Panc1 (cell line): ENCODE results near the gene PACSIN1. TPM values are rescaled to one million over a fixed set of nuclear protein-coding genes. Genes with fewer than 3 reads are reported as not detected.

ENCODE experiments used
- ATAC-seq: fragments of 200-7000 bp; cut with Tn5 transposase; 2 replicates; pipeline ENCODE4 v1.9.1; 2020; ENCODE audit warnings: mild to moderate bottlenecking, moderate library complexity
- BruUV-seq: library from RNA; stranded (reverse); fragments of 400-500 nt; replicated peaks from 2 replicates; lab custom pipeline; 2021; lab: Mats Ljungman, UMichigan
- CTCF ChIA-PET: fragments of 300-600 bp; sonication (Branson Sonifier 250); formaldehyde crosslinking; loops from one replicate; lab custom pipeline; 2022; ENCODE audit warnings: antibody characterized with exemption; lab: Charles Lee
- POLR2A ChIA-PET: fragments of 300-600 bp; sonication (Branson Sonifier 250); formaldehyde crosslinking; loops from one replicate; lab custom pipeline; 2022; ENCODE audit warnings: antibody characterized with exemption; lab: Charles Lee
- DNase-seq: peaks from one replicate; pipeline ENCODE4 v3.0.0-alpha.2; 2010; ENCODE audit warnings: low read depth, low spot score
- H3K27ac ChIP-seq: 2 replicates; pipeline ENCODE4 v1.5.1; 2011; ENCODE audit warnings: mild to moderate bottlenecking, low read length, inconsistent platforms
- H3K27me3 ChIP-seq: fragments of 200-500 bp; sonication (Bioruptor generic); 2 replicates; pipeline ENCODE4 v1.6.0; 2014; ENCODE audit warnings: low read length, inconsistent platforms; ENCODE audit not compliant: control insufficient read depth, insufficient read depth
- H3K36me3 ChIP-seq: fragments of 200-500 bp; sonication (Bioruptor generic); 2 replicates; pipeline ENCODE4 v1.5.1; 2014; ENCODE audit warnings: inconsistent platforms, mild to moderate bottlenecking, low read length, moderate library complexity; ENCODE audit not compliant: control insufficient read depth, insufficient read depth
- H3K4me1 ChIP-seq: 2 replicates; pipeline ENCODE4 v1.5.1; 2011; ENCODE audit warnings: inconsistent platforms, mild to moderate bottlenecking, low read length, moderate library complexity; ENCODE audit not compliant: control insufficient read depth, insufficient read depth
- H3K4me3 ChIP-seq, 2 experiments: 2 replicates each; pipeline ENCODE4 v1.5.1; 2011 to 2012; ENCODE audit warnings: low read depth in 2 of 2, low read length in 2 of 2, mild to moderate bottlenecking in 2 of 2, inconsistent platforms in 1 of 2, moderate library complexity in 1 of 2
- H3K9me3 ChIP-seq: fragments of 200-500 bp; sonication (Bioruptor generic); 2 replicates; pipeline ENCODE4 v1.5.1; 2014; ENCODE audit warnings: low read depth, mild to moderate bottlenecking, inconsistent platforms, low read length, moderate library complexity; ENCODE audit not compliant: control insufficient read depth, insufficient read depth
- POLR2AphosphoS5 ChIP-seq: IDR thresholded peaks from 2 replicates; pipeline ENCODE4 v1.6.1; 2012; ENCODE audit warnings: mild to moderate bottlenecking, low read depth, low read length, moderate library complexity
- SIN3A ChIP-seq: IDR thresholded peaks from 2 replicates; pipeline ENCODE4 v1.6.1; 2012; ENCODE audit warnings: low read depth, mild to moderate bottlenecking, low read length, moderate library complexity, borderline replicate concordance; ENCODE audit not compliant: insufficient read depth
- TCF7L2 ChIP-seq: IDR thresholded peaks from 2 replicates; pipeline ENCODE4 v1.6.1; 2011; ENCODE audit warnings: mild to moderate bottlenecking, low read depth, low read length, inconsistent platforms
- in situ Hi-C: cut with HindIII; loops from 2 replicates; pipeline ENCODE4 v1.10.0; 2016; ENCODE audit warnings: low sequenced_read_pairs, low pct_unique_long_range_greater_than_20kb
- intact Hi-C: fragments of 100-400 bp; cut with micrococcal nuclease; formaldehyde crosslinking; loops from one replicate; pipeline ENCODE4 v1.10.0; 2022; ENCODE audit not compliant: unreplicated experiment
- total RNA-seq: library from RNA; stranded (reverse); gene quantifications from one replicate; pipeline ENCODE4 v1.2.1, GENCODE V29; 2021; ENCODE audit not compliant: unreplicated experiment
- TF ChIP-seq, protein P1 (sequence below), 2 experiments: IDR thresholded peaks; 2 replicates each; pipeline ENCODE4 v1.6.1; 2011 to 2012; ENCODE audit warnings: low read depth in 2 of 2, control low read depth in 1 of 2, low read length in 1 of 2, mild to moderate bottlenecking in 1 of 2, moderate library complexity in 1 of 2; ENCODE audit not compliant: insufficient read depth in 1 of 2
- TF ChIP-seq, protein P2 (sequence below): fragments of 450-650 bp; IDR thresholded peaks from 2 replicates; pipeline ENCODE4 v1.5.1; 2017; ENCODE audit warnings: mild to moderate bottlenecking

Gene PACSIN1
- total RNA-seq, 1 experiment from 2014 or later: 0.18 TPM

DNA sequence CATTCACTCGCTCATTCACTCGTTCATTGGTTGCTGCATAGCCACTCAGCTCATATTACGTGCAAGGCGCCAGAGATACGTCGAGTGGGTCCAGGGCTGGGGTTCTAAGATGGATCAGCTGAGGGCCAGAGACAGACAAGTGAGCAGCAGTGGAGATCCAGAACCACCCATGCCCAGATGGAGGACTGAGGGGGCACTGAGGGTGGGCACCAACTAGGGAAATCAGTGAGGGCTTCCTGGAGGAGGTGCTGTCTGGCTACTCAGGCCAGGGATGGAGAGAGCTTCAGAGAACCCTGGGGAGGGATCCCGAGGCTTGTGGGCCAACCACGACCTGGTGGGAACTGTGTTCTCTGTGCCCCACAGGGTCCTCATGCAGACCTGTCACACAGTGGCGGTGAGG lies 90.6 kb downstream of the PACSIN1 start:
- H3K9me3 ChIP-seq: no peaks in the 10 kb centered on the region
- ATAC-seq (no peak), DNase-seq (no peak)
- CTCF ChIA-PET: interaction anchor here (0.5 kb wide), 1 partner anchor 22 kb away, joined by 8 read pairs; no protein-coding TSS in a partner anchor
- no peaks in the 10 kb centered on the region for H3K27me3 ChIP-seq
- no peak for TF ChIP-seq TCF7L2
- TF ChIP-seq, protein P1, sequence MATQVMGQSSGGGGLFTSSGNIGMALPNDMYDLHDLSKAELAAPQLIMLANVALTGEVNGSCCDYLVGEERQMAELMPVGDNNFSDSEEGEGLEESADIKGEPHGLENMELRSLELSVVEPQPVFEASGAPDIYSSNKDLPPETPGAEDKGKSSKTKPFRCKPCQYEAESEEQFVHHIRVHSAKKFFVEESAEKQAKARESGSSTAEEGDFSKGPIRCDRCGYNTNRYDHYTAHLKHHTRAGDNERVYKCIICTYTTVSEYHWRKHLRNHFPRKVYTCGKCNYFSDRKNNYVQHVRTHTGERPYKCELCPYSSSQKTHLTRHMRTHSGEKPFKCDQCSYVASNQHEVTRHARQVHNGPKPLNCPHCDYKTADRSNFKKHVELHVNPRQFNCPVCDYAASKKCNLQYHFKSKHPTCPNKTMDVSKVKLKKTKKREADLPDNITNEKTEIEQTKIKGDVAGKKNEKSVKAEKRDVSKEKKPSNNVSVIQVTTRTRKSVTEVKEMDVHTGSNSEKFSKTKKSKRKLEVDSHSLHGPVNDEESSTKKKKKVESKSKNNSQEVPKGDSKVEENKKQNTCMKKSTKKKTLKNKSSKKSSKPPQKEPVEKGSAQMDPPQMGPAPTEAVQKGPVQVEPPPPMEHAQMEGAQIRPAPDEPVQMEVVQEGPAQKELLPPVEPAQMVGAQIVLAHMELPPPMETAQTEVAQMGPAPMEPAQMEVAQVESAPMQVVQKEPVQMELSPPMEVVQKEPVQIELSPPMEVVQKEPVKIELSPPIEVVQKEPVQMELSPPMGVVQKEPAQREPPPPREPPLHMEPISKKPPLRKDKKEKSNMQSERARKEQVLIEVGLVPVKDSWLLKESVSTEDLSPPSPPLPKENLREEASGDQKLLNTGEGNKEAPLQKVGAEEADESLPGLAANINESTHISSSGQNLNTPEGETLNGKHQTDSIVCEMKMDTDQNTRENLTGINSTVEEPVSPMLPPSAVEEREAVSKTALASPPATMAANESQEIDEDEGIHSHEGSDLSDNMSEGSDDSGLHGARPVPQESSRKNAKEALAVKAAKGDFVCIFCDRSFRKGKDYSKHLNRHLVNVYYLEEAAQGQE (IDR thresholded peaks at IDR 0.05; ENCODE audit: insufficient read depth in 1 of 2, low read depth in 2 of 2, low read length in 1 of 2): no peak
- TF ChIP-seq SIN3A: no peak
- TF ChIP-seq, protein P2, sequence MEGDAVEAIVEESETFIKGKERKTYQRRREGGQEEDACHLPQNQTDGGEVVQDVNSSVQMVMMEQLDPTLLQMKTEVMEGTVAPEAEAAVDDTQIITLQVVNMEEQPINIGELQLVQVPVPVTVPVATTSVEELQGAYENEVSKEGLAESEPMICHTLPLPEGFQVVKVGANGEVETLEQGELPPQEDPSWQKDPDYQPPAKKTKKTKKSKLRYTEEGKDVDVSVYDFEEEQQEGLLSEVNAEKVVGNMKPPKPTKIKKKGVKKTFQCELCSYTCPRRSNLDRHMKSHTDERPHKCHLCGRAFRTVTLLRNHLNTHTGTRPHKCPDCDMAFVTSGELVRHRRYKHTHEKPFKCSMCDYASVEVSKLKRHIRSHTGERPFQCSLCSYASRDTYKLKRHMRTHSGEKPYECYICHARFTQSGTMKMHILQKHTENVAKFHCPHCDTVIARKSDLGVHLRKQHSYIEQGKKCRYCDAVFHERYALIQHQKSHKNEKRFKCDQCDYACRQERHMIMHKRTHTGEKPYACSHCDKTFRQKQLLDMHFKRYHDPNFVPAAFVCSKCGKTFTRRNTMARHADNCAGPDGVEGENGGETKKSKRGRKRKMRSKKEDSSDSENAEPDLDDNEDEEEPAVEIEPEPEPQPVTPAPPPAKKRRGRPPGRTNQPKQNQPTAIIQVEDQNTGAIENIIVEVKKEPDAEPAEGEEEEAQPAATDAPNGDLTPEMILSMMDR: no peak
- no peak for TF ChIP-seq POLR2AphosphoS5
- intact Hi-C loops: no loop called here
- no peaks in the 10 kb centered on the region for H3K36me3 ChIP-seq
- peaks cover 26% of the 10 kb centered on the region for H3K4me1 ChIP-seq
- POLR2A ChIA-PET: no interaction called here
- no peak overlapping the region for H3K4me3 ChIP-seq
- H3K27ac ChIP-seq: no peak overlapping the region
- no TSS peak for BruUV-seq
- in situ Hi-C loops: no loop called here

- ATAC-seq (no peak), DNase-seq (no peak)
- Histone ChIP-seq H3K4me3 (no peak overlapping the region), H3K36me3 (no peaks in the 10 kb centered on the region), H3K4me1 (peaks cover 26% of the 10 kb centered on the region), H3K9me3 (no peaks in the 10 kb centered on the region), H3K27me3 (no peaks in the 10 kb centered on the region), H3K27ac (no peak overlapping the region)
- intact Hi-C loops: no loop called here
- CTCF ChIA-PET: no interaction called here
- TF ChIP-seq, protein P2: no peak
- TF ChIP-seq POLR2AphosphoS5 (no peak), TCF7L2 (no peak), SIN3A (no peak)
- TF ChIP-seq, protein P1 (IDR thresholded peaks at IDR 0.05; ENCODE audit: insufficient read depth in 1 of 2, low read depth in 2 of 2, low read length in 1 of 2): no peak
- in situ Hi-C loops: no loop called here
- POLR2A ChIA-PET: no interaction called here
- BruUV-seq: no TSS peak
Observed at GRCh38 chr6:34557228-34557627, 91.4 kb downstream of the PACSIN1 start.
